ENCODE results near the gene LACRT.

GRCh38 chr12:54604436-54604835 is 30.3 kb downstream of the LACRT start:
- no peak for TF ChIP-seq CTCF (IDR thresholded peaks at IDR 0.05; ENCODE audit: borderline replicate concordance, extremely low read depth, low read length, poor library complexity, severe bottlenecking)
- no peak for TF ChIP-seq EZH2 (IDR thresholded peaks at IDR 0.05; ENCODE audit: borderline replicate concordance, low read depth, low read length, severe bottlenecking)

Data from DND-41 (cell line).